IMR-90 (cell line): ENCODE data around the gene ENAH. TPM values are rescaled to one million over a fixed set of nuclear protein-coding genes. Genes with fewer than 3 reads are reported as not detected.
A peak's percentile ranks its signal among the peaks of the same experiment; 100 is the strongest.

ENCODE experiments used
- ATAC-seq: fragments of 200-7000 bp; cut with Tn5 transposase; 2 replicates; pipeline ENCODE4 v1.9.1; 2020; ENCODE audit warnings: low read depth, mild to moderate bottlenecking, moderate library complexity
- BruUV-seq: library from RNA; stranded (reverse); fragments of 400-500 nt; replicated peaks from 2 replicates; lab custom pipeline; 2021; lab: Mats Ljungman, UMichigan
- CTCF ChIA-PET: fragments of 300-600 bp; formaldehyde crosslinking; extraction: SDS; loops from one replicate; lab custom pipeline; 2021; ENCODE audit warnings: antibody characterized with exemption; lab: Yijun Ruan, JAX
- POLR2A ChIA-PET: fragments of 300-600 bp; sonication (Branson Sonifier 250); formaldehyde crosslinking; loops from one replicate; lab custom pipeline; 2022; ENCODE audit warnings: antibody characterized with exemption; ENCODE audit not compliant: unreplicated experiment; lab: Charles Lee
- DNase-seq: peaks from one replicate; pipeline ENCODE4 v3.0.0; 2013
- H2AFZ ChIP-seq: replicated peaks from 2 replicates; pipeline ENCODE3; 2013; ENCODE audit warnings: low read length, mild to moderate bottlenecking; ENCODE audit not compliant: poor library complexity
- H2AK5ac ChIP-seq: 2 replicates; pipeline ENCODE4 v1.6.1; 2013; ENCODE audit warnings: low read depth, low read length, inconsistent platforms
- H2AK9ac ChIP-seq: replicated peaks from 2 replicates; pipeline ENCODE3; 2013; ENCODE audit warnings: mild to moderate bottlenecking, low read depth, low read length, moderate library complexity; ENCODE audit not compliant: poor library complexity
- H2BK120ac ChIP-seq: 2 replicates; pipeline ENCODE4 v1.6.1; 2013; ENCODE audit warnings: low read depth, low read length, inconsistent platforms
- H2BK15ac ChIP-seq: 3 replicates; pipeline ENCODE4 v1.6.1; 2013; ENCODE audit warnings: low read depth, low read length, inconsistent platforms
- H2BK20ac ChIP-seq: 2 replicates; pipeline ENCODE4 v1.6.1; 2013; ENCODE audit warnings: low read depth, mild to moderate bottlenecking, inconsistent platforms, low read length, moderate library complexity
- H2BK5ac ChIP-seq: 2 replicates; pipeline ENCODE4 v1.6.1; 2013; ENCODE audit warnings: mild to moderate bottlenecking, low read depth, low read length, inconsistent platforms; ENCODE audit not compliant: poor library complexity, severe bottlenecking
- H3K14ac ChIP-seq: replicated peaks from 2 replicates; pipeline ENCODE4 v1.6.1; 2013; ENCODE audit warnings: low read depth, low read length, inconsistent platforms
- H3K18ac ChIP-seq: 2 replicates; pipeline ENCODE4 v1.6.1; 2013; ENCODE audit warnings: low read depth, low read length, control low read depth
- H3K23ac ChIP-seq: 2 replicates; pipeline ENCODE4 v1.6.1; 2013; ENCODE audit warnings: low read depth, low read length, inconsistent platforms
- H3K27ac ChIP-seq: 2 replicates; pipeline ENCODE4 v1.5.1; 2013; ENCODE audit warnings: mild to moderate bottlenecking, control low read depth, low read length; ENCODE audit not compliant: insufficient read depth
- H3K27me3 ChIP-seq: 2 replicates; pipeline ENCODE4 v1.6.1; 2013; ENCODE audit warnings: low read length; ENCODE audit not compliant: control insufficient read depth, insufficient read depth
- H3K36me3 ChIP-seq: 2 replicates; pipeline ENCODE4 v1.6.1; 2013; ENCODE audit warnings: low read length, mixed read lengths; ENCODE audit not compliant: control insufficient read depth, insufficient read depth
- H3K4ac ChIP-seq: 2 replicates; pipeline ENCODE4 v1.6.1; 2013; ENCODE audit warnings: low read depth, low read length, inconsistent platforms
- H3K4me1 ChIP-seq: 2 replicates; pipeline ENCODE4 v1.6.1; 2013; ENCODE audit warnings: low read length, mixed read lengths; ENCODE audit not compliant: control insufficient read depth, insufficient read depth
- H3K4me2 ChIP-seq: 2 replicates; pipeline ENCODE4 v1.6.1; 2013; ENCODE audit warnings: low read depth, mild to moderate bottlenecking, control low read depth, low read length, moderate library complexity
- H3K4me3 ChIP-seq: 2 replicates; pipeline ENCODE4 v1.5.1; 2013; ENCODE audit warnings: low read depth, mild to moderate bottlenecking, control low read depth, low read length, moderate library complexity; ENCODE audit not compliant: insufficient read depth
- H3K56ac ChIP-seq: 2 replicates; pipeline ENCODE4 v1.6.1; 2013; ENCODE audit warnings: low read length, inconsistent platforms; ENCODE audit not compliant: insufficient read depth; ENCODE audit errors: extremely low read depth
- H3K79me1 ChIP-seq, 2 experiments: 2 replicates each; pipeline ENCODE4 v1.6.1; 2013; ENCODE audit warnings: low read length in 2 of 2, inconsistent platforms in 1 of 2, low read depth in 1 of 2
- H3K9ac ChIP-seq: 2 replicates; pipeline ENCODE4 v1.6.1; 2013; ENCODE audit warnings: low read depth, low read length, control low read depth
- H3K9me1 ChIP-seq: 2 replicates; pipeline ENCODE4 v1.6.1; 2013; ENCODE audit warnings: low read length, inconsistent platforms; ENCODE audit not compliant: insufficient read depth
- H3K9me3 ChIP-seq: 2 replicates; pipeline ENCODE4 v1.6.1; 2013; ENCODE audit warnings: low read length; ENCODE audit not compliant: control insufficient read depth, insufficient read depth
- H4K20me1 ChIP-seq: 2 replicates; pipeline ENCODE4 v1.6.1; 2013; ENCODE audit warnings: low read length, inconsistent platforms; ENCODE audit not compliant: insufficient read depth
- H4K5ac ChIP-seq: 2 replicates; pipeline ENCODE4 v1.6.1; 2013; ENCODE audit warnings: mild to moderate bottlenecking, low read depth, low read length, control low read depth
- H4K8ac ChIP-seq, 2 experiments: 2 replicates each; pipeline ENCODE4 v1.6.1; 2013; ENCODE audit warnings: low read depth in 2 of 2, low read length in 2 of 2, control low read depth in 1 of 2, inconsistent platforms in 1 of 2
- H4K91ac ChIP-seq: 2 replicates; pipeline ENCODE4 v1.6.1; 2013; ENCODE audit warnings: low read depth, low read length, inconsistent platforms; ENCODE audit not compliant: insufficient read depth
- CHD1 ChIP-seq: IDR thresholded peaks from 2 replicates; pipeline ENCODE4 v1.6.1; 2012; ENCODE audit warnings: low read depth, low read length, improper control_type of control experiment
- MAFK ChIP-seq: IDR thresholded peaks from 2 replicates; pipeline ENCODE4 v1.6.1; 2012; ENCODE audit warnings: low read depth, low read length, improper control_type of control experiment
- MAZ ChIP-seq: IDR thresholded peaks from 2 replicates; pipeline ENCODE4 v1.6.1; 2012; ENCODE audit warnings: low read depth, mild to moderate bottlenecking, low read length, improper control_type of control experiment, moderate library complexity, borderline replicate concordance
- POLR2A ChIP-seq: IDR thresholded peaks from 2 replicates; pipeline ENCODE4 v1.6.1; 2012; ENCODE audit warnings: mild to moderate bottlenecking, low read depth, low read length
- RCOR1 ChIP-seq: IDR thresholded peaks from 2 replicates; pipeline ENCODE4 v1.6.1; 2012; ENCODE audit warnings: mild to moderate bottlenecking, low read length, improper control_type of control experiment; ENCODE audit not compliant: insufficient replicate concordance
- SMC3 ChIP-seq: fragments of 150-350 bp; IDR thresholded peaks from 2 replicates; pipeline ENCODE4 v1.6.1; 2016; ENCODE audit warnings: low read depth, mild to moderate bottlenecking, antibody characterized with exemption, low read length, moderate library complexity
- WGBS, 2 experiments: methylation state at CpG; one replicate each; pipeline versions ENCODE4 v1.1.5 to v1.1.7; 2013; ENCODE audit warnings: missing lambda C conversion rate in 2 of 2; ENCODE audit not compliant: insufficient read length in 1 of 2; ENCODE audit errors: extremely low coverage in 2 of 2; 5-methylcytosine and 5-hydroxymethylcytosine counted together
- dilution Hi-C: fragments of 300-500 bp; cut with HindIII; formaldehyde crosslinking; loops from one replicate; pipeline ENCODE4 v1.14.3; 2018; ENCODE audit warnings: low sequenced_read_pairs; ENCODE audit not compliant: unreplicated experiment
- in situ Hi-C: fragments of 300-500 bp; cut with MboI; formaldehyde crosslinking; loops from 3 replicates; pipeline ENCODE4 v1.14.3; 2019; ENCODE audit warnings: low sequenced_read_pairs, inconsistent platforms, mixed read lengths
- intact Hi-C: fragments of 100-400 bp; cut with micrococcal nuclease; formaldehyde crosslinking; loops from 2 replicates; pipeline ENCODE4 v1.10.0; 2022
- polyA plus RNA-seq, 3 experiments: library from polyadenylated mRNA; depleted of rRNA; stranded (reverse); fragments of >200 nt; gene quantifications; 2 replicates each; pipeline ENCODE4 v1.2.3, GENCODE V29; 2012; ENCODE audit warnings: low replicate concordance in 1 of 3
- total RNA-seq: library from RNA; depleted of rRNA; stranded (reverse); fragments of >200 nt; gene quantifications from 2 replicates; pipeline ENCODE4 v1.2.3, GENCODE V29; 2012
- TF ChIP-seq, protein P1 (sequence below): fragments of 150-350 bp; IDR thresholded peaks from 2 replicates; pipeline ENCODE4 v1.6.1; 2016; ENCODE audit warnings: low read depth, mild to moderate bottlenecking, low read length, moderate library complexity, borderline replicate concordance
- TF ChIP-seq, protein P2 (sequence below): conservative IDR thresholded peaks from 2 replicates; pipeline ENCODE4 v1.5.1; 2012; ENCODE audit warnings: mild to moderate bottlenecking, low read depth, low read length, improper control_type of control experiment

Gene ENAH
- total and polyA plus RNA-seq, 2 of the 4 experiments (the other 2 are of a cell fraction) = 61.3 to 86.9 TPM

DNA sequence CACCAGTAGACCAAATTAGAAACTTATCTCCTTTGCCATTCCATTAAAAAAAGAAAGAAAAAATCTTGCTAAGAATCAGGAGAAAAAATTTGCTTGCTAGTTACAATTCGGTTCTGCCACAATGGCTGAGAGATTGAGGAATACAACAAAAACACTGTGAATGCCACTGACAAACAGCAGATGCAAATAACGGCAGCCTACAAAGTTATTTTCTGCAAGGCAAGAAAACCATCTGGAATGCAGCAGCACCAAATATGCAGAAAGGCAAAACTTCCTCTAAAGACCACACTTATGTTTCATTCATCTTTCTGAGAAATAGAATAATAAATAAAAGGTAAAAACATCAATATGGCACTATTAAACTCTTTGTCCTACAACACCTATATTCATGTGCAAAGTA lies 75.7 kb downstream of the ENAH start:
- H3K14ac ChIP-seq = no peak overlapping the region
- no peak overlapping the region for H3K9ac ChIP-seq
- no peak overlapping the region for H3K4me2 ChIP-seq
- H3K79me1 ChIP-seq = peaks cover 26 to 71% of the 10 kb centered on the region in 2 experiments
- dilution Hi-C loops = no loop called here
- no peak overlapping the region for H2AK9ac ChIP-seq
- peaks cover 59% of the 10 kb centered on the region for H4K20me1 ChIP-seq
- no peak overlapping the region for H3K23ac ChIP-seq
- no peak for TF ChIP-seq POLR2A
- TF ChIP-seq MAZ = no peak
- TF ChIP-seq, protein P1, sequence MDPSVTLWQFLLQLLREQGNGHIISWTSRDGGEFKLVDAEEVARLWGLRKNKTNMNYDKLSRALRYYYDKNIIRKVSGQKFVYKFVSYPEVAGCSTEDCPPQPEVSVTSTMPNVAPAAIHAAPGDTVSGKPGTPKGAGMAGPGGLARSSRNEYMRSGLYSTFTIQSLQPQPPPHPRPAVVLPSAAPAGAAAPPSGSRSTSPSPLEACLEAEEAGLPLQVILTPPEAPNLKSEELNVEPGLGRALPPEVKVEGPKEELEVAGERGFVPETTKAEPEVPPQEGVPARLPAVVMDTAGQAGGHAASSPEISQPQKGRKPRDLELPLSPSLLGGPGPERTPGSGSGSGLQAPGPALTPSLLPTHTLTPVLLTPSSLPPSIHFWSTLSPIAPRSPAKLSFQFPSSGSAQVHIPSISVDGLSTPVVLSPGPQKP = no peak
- no peak for TF ChIP-seq CHD1
- TF ChIP-seq RCOR1 = no peak
- TF ChIP-seq SMC3 = no peak
- no peak for TF ChIP-seq MAFK
- TF ChIP-seq, protein P2, sequence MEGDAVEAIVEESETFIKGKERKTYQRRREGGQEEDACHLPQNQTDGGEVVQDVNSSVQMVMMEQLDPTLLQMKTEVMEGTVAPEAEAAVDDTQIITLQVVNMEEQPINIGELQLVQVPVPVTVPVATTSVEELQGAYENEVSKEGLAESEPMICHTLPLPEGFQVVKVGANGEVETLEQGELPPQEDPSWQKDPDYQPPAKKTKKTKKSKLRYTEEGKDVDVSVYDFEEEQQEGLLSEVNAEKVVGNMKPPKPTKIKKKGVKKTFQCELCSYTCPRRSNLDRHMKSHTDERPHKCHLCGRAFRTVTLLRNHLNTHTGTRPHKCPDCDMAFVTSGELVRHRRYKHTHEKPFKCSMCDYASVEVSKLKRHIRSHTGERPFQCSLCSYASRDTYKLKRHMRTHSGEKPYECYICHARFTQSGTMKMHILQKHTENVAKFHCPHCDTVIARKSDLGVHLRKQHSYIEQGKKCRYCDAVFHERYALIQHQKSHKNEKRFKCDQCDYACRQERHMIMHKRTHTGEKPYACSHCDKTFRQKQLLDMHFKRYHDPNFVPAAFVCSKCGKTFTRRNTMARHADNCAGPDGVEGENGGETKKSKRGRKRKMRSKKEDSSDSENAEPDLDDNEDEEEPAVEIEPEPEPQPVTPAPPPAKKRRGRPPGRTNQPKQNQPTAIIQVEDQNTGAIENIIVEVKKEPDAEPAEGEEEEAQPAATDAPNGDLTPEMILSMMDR = no peak
- no CpG with 5 or more reads among the region's 2 CpGs for WGBS, 2 experiments
- H4K5ac ChIP-seq = no peak overlapping the region
- in situ Hi-C loops = no loop called here
- H3K27me3 ChIP-seq = no peaks in the 10 kb centered on the region
- no peak for ATAC-seq
- peaks cover 5% of the 10 kb centered on the region; the same call in 1 of the 2 replicates for H3K9me1 ChIP-seq
- intact Hi-C loops = no loop called here
- no peak overlapping the region for H3K4me3 ChIP-seq
- no peak overlapping the region for H2BK15ac ChIP-seq
- peaks cover 7% of the 10 kb centered on the region for H3K4me1 ChIP-seq
- H3K9me3 ChIP-seq = no peaks in the 10 kb centered on the region
- no peak overlapping the region for H3K4ac ChIP-seq
- H2BK120ac ChIP-seq = no peak overlapping the region
- no TSS peak for BruUV-seq
- H4K91ac ChIP-seq = no peak overlapping the region
- no peak overlapping the region for H2AK5ac ChIP-seq
- no peak overlapping the region for H3K27ac ChIP-seq
- peaks cover 2% of the 10 kb centered on the region; the same call in 1 of the 2 replicates for H3K36me3 ChIP-seq
- H3K18ac ChIP-seq = no peak overlapping the region
- H2BK5ac ChIP-seq = no peak overlapping the region
- CTCF ChIA-PET = no interaction called here
- POLR2A ChIA-PET = no interaction called here
- H3K56ac ChIP-seq = no peak overlapping the region
- H2BK20ac ChIP-seq = no peak overlapping the region
- no peak overlapping the region for H4K8ac ChIP-seq
- DNase-seq = peak; percentile 10
- H2AFZ ChIP-seq = no peak overlapping the region
